Natural killer cell (primary cell): Measurements from ENCODE around the gene VOPP1. TPM values are rescaled to one million over a fixed set of nuclear protein-coding genes. Genes with fewer than 3 reads are reported as not detected.

Experiments used
- ATAC-seq, 3 donors: fragments of 150-1000 bp in 2 of 3; fragments of 200-7000 bp in 1 of 3; cut with Tn5 transposase; 1 replicate in 1 of 3; 2 replicates in 2 of 3; pipeline ENCODE4 v1.10.0; 2021; ENCODE audit warnings: mild to moderate bottlenecking in 2 of 3, moderate library complexity in 2 of 3
- DNase-seq, 2 donors: peaks; one replicate each; pipeline versions ENCODE4 v3.0.0 to v3.0.0-alpha.2; 2013 to 2021; ENCODE audit warnings: mixed read lengths in 1 of 2
- H3K27ac ChIP-seq: one replicate; pipeline ENCODE4 v1.5.1; 2013; ENCODE audit warnings: mild to moderate bottlenecking, low read length
- H3K27me3 ChIP-seq: one replicate; pipeline ENCODE4 v1.6.1; 2013; ENCODE audit warnings: low read length; ENCODE audit not compliant: control insufficient read depth, insufficient read depth
- H3K36me3 ChIP-seq: one replicate; pipeline ENCODE4 v1.6.1; 2013; ENCODE audit warnings: low read length; ENCODE audit not compliant: control insufficient read depth, insufficient read depth
- H3K4me1 ChIP-seq: one replicate; pipeline ENCODE4 v1.6.1; 2013; ENCODE audit warnings: low read length; ENCODE audit not compliant: control insufficient read depth, insufficient read depth
- H3K4me3 ChIP-seq: one replicate; pipeline ENCODE4 v1.5.1; 2013; ENCODE audit warnings: low read length
- H3K9me3 ChIP-seq: one replicate; pipeline ENCODE4 v1.6.1; 2013; ENCODE audit warnings: low read length; ENCODE audit not compliant: control insufficient read depth, insufficient read depth
- H3K27ac Mint-ChIP-seq, 2 donors: one replicate each; pipeline ENCODE4 v1.8.0; 2022; ENCODE audit warnings: mild to moderate bottlenecking in 2 of 2, mixed read lengths in 2 of 2, moderate library complexity in 1 of 2
- H3K27me3 Mint-ChIP-seq, 2 donors: one replicate each; pipeline ENCODE4 v1.8.0; 2022; ENCODE audit warnings: low read depth in 2 of 2, mixed read lengths in 2 of 2
- H3K36me3 Mint-ChIP-seq: one replicate; pipeline ENCODE4 v1.8.0; 2022; ENCODE audit warnings: mixed read lengths
- H3K4me1 Mint-ChIP-seq, 2 donors: one replicate each; pipeline ENCODE4 v1.8.0; 2022; ENCODE audit warnings: mixed read lengths in 2 of 2
- H3K4me3 Mint-ChIP-seq: one replicate; pipeline ENCODE4 v1.8.0; 2022; ENCODE audit warnings: mild to moderate bottlenecking, moderate library complexity, mixed read lengths
- H3K9me3 Mint-ChIP-seq, 2 donors: one replicate each; pipeline ENCODE4 v1.8.0; 2022; ENCODE audit warnings: mixed read lengths in 2 of 2
- CTCF ChIP-seq: fragments of 200-600 bp; IDR thresholded peaks from one replicate; pipeline ENCODE4 v1.8.0; 2022; ENCODE audit warnings: antibody characterized with exemption
- whole genome bisulfite sequencing: methylation state at CpG from one replicate; pipeline ENCODE4 v1.1.7; 2013; ENCODE audit warnings: missing lambda C conversion rate; ENCODE audit not compliant: insufficient coverage; 5-methylcytosine and 5-hydroxymethylcytosine counted together
- intact Hi-C: fragments of 100-400 bp; cut with micrococcal nuclease; formaldehyde crosslinking; loops from one replicate; pipeline ENCODE4 v1.14.2; 2022
- total RNA-seq, 4 donors: library from RNA; stranded (reverse); fragments of 120-200 nt in 1 of 4; gene quantifications; one replicate each; pipeline versions ENCODE4 v1.2.3 to v1.2.4, GENCODE V29; 2013 to 2022

VOPP1 gene
- total RNA-seq, 3 donors from 2014 or later (not counting 1 experiment from before 2014, with no cell fraction given), result 79.3 to 115 (median 110) TPM

- H3K27me3 Mint-ChIP-seq, result no peaks in the 10 kb centered on the region
- peaks cover 76 to 81% of the 10 kb centered on the region in 2 donors for H3K4me1 Mint-ChIP-seq
- H3K27ac Mint-ChIP-seq, result peak overlapping the region; percentile 89 to 90
- no peak overlapping the region for H3K4me3 ChIP-seq
- no peak for TF ChIP-seq CTCF
- intact Hi-C loops, result loop anchor here (10.0 kb wide), 1 partner anchor 427 kb away; the partner anchor contains the start of gene NIPSNAP2
- no peaks in the 10 kb centered on the region for H3K27me3 ChIP-seq
- H3K4me3 Mint-ChIP-seq, result peak overlapping the region; percentile 42
- H3K27ac ChIP-seq, result no peak overlapping the region
- ATAC-seq, result no peak
- no peaks in the 10 kb centered on the region for H3K36me3 ChIP-seq
- H3K4me1 ChIP-seq, result peaks cover 56% of the 10 kb centered on the region
- no peaks in the 10 kb centered on the region for H3K9me3 ChIP-seq
- H3K9me3 Mint-ChIP-seq, result no peaks in the 10 kb centered on the region
- DNase-seq, result no peak
- whole genome bisulfite sequencing, result 83% methylated on average over 16 of the region's 16 CpGs
- H3K36me3 Mint-ChIP-seq, result no peaks in the 10 kb centered on the region
Observed at GRCh38 chr7:55537458-55537990, 34.8 kb downstream of the VOPP1 start.

DNA sequence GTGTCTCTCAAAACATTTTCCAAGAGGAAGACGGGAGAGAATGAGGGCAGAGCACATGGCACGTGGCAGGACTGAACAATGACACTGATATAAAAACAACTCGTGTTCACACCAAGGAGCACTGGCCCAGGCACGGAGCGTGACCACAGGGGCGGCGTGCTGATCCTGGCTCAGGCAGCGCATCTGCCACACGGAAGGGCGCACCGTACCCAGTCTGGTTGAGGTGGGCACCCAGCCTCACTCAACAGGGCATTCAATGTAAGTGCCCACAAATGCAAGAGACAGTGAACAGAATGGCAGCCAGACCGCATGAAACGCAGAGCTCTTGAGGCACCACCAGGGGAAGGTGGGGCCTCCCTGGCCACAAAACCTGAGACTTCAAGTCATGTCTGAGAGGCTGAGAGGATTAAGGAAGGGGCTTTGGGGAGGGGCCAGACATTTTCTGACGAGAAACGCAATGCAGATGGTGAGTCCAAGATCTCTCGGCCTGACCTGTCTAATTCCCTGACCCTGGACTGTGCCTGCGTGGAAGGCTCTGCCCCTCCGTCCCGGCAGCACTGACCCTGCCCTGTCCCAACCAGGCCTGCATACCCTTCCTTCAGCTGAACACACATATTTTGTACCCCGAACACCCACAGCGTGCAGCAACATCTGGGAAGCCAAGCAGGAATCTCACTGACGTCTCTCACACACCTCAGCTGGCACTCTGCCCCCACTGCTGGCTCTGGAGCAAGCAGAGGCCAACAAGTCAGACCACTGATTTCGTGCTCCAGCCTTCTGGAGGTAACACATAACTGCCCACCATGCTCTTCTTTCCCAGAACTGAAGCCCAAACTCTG, 35.5 kb downstream of the VOPP1 start:
- no peaks in the 10 kb centered on the region for H3K36me3 ChIP-seq
- 73% methylated on average over 23 of the region's 23 CpGs for WGBS
- no peak for TF ChIP-seq CTCF
- ATAC-seq, result no peak
- H3K27me3 ChIP-seq, result no peaks in the 10 kb centered on the region
- no peak overlapping the region for H3K27ac ChIP-seq
- intact Hi-C loops, result loop anchor here (10.0 kb wide), 1 partner anchor 428 kb away; the partner anchor contains the start of gene NIPSNAP2
- DNase-seq, result peak in 1 of 2 donors; percentile 52
- Mint-ChIP-seq H3K27ac (peak overlapping the region; percentile 89 to 90), H3K27me3 (no peaks in the 10 kb centered on the region), H3K9me3 (no peaks in the 10 kb centered on the region), H3K4me1 (peaks cover 77 to 82% of the 10 kb centered on the region in 2 donors), H3K36me3 (no peaks in the 10 kb centered on the region), H3K4me3 (peak overlapping the region; percentile 42)
- H3K4me3 ChIP-seq, result no peak overlapping the region
- peaks cover 62% of the 10 kb centered on the region for H3K4me1 ChIP-seq
- no peaks in the 10 kb centered on the region for H3K9me3 ChIP-seq

DNA sequence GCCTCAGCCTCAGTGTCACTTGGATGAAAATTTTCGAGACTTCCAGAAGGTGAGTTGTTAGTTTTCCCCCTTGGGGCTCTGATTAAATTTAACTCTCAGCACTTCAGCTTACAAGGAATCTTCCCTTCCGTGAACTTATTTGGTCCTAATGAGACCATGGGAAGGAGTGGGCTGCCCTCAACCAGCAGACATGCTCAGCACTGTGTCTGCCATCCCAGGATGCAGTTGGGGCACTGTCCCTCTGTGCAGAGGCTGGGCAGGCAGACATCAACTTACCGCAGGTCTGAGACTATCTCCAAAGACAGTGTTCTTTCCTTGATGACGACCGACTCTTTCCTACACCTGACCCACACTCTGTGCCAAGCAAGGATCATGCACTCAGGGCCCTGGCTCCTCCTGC, 36.7 kb downstream of the VOPP1 start:
- Mint-ChIP-seq H3K36me3 (no peaks in the 10 kb centered on the region), H3K9me3 (no peaks in the 10 kb centered on the region), H3K27ac (peak overlapping the region; percentile 89 to 90), H3K27me3 (no peaks in the 10 kb centered on the region), H3K4me3 (peak overlapping the region; percentile 31), H3K4me1 (peaks cover 81 to 82% of the 10 kb centered on the region in 2 donors)
- Histone ChIP-seq H3K27ac (peak overlapping the region; percentile 89), H3K4me1 (peaks cover 65% of the 10 kb centered on the region), H3K4me3 (no peak overlapping the region), H3K9me3 (no peaks in the 10 kb centered on the region), H3K36me3 (no peaks in the 10 kb centered on the region), H3K27me3 (no peaks in the 10 kb centered on the region)
- TF ChIP-seq CTCF, result no peak
- WGBS, result 85% methylated on average over 5 of the region's 5 CpGs
- intact Hi-C loops, result loop anchor here (10.0 kb wide), 1 partner anchor 429 kb away; the partner anchor contains the start of gene NIPSNAP2
- ATAC-seq (no peak), DNase-seq (no peak)
